Stimulated activated CD8-positive, alpha-beta memory T cell treated with anti-CD3 and anti-CD28 coated beads, Interleukin-7, amount 100 ng/mL, for 4 hours (primary cell): ENCODE results near the gene SPECC1L.
"Not testable (repeated sequence)": the region's sequence is repeated elsewhere in the genome, so short reads cannot be mapped to it uniquely, and the experiment has no call there.

Source experiments
- DNase-seq, 2 donors: peaks; one replicate each; pipeline ENCODE4 v3.0.0-alpha.2; 2020; ENCODE audit warnings: low read depth in 2 of 2

The SPECC1L gene

GRCh38 chr22:24245584-24246561, 24.8 kb upstream of the SPECC1L start:
- DNase-seq = not testable (repeated sequence)

GRCh38 chr22:24247011-24247507, 23.6 kb upstream of the SPECC1L start:
- no peak for DNase-seq

- no peak for DNase-seq
These were observed 22.9 kb upstream of the SPECC1L start for GRCh38 chr22:24247564-24248344.

GRCh38 chr22:24248611-24249010, 22.0 kb upstream of the SPECC1L start:
- DNase-seq = not testable (repeated sequence)

- DNase-seq = not testable (repeated sequence)
These were observed 21.2 kb upstream of the SPECC1L start for GRCh38 chr22:24249413-24249812.

GRCh38 chr22:24251286-24251685, 19.3 kb upstream of the SPECC1L start:
- DNase-seq = not testable (repeated sequence)

GRCh38 chr22:24253126-24253525, 17.5 kb upstream of the SPECC1L start:
- not testable (repeated sequence) for DNase-seq

GRCh38 chr22:24256136-24256535, 14.5 kb upstream of the SPECC1L start:
- DNase-seq = not testable (repeated sequence)

GRCh38 chr22:24256736-24257135, 13.9 kb upstream of the SPECC1L start:
- DNase-seq = not testable (repeated sequence)

GRCh38 chr22:24259459-24259858, 11.2 kb upstream of the SPECC1L start:
- DNase-seq = peak; percentile 39 to 42

- not testable (repeated sequence) for DNase-seq
These were observed 8.4 kb upstream of the SPECC1L start for GRCh38 chr22:24262185-24262749.

GRCh38 chr22:24263479-24263878, 7.2 kb upstream of the SPECC1L start:
- DNase-seq = not testable (repeated sequence)

GRCh38 chr22:24264329-24264896, 6.2 kb upstream of the SPECC1L start:
- DNase-seq = not testable (repeated sequence)

- no peak for DNase-seq
These were observed 4.9 kb upstream of the SPECC1L start for GRCh38 chr22:24265734-24266133.

- not testable (repeated sequence) for DNase-seq
These were observed 4.1 kb upstream of the SPECC1L start for GRCh38 chr22:24266495-24266894.

GRCh38 chr22:24271386-24271854, 789 bp downstream of the SPECC1L start:
- no peak for DNase-seq

- DNase-seq = not testable (repeated sequence)
These were observed 2.4 kb downstream of the SPECC1L start for GRCh38 chr22:24273031-24273430.

- DNase-seq = not testable (repeated sequence)
These were observed 3.3 kb downstream of the SPECC1L start for GRCh38 chr22:24273906-24274305.

GRCh38 chr22:24274696-24275405, 4.2 kb downstream of the SPECC1L start:
- DNase-seq = not testable (repeated sequence)

GRCh38 chr22:24280363-24280762, 9.7 kb downstream of the SPECC1L start:
- not testable (repeated sequence) for DNase-seq

GRCh38 chr22:24282401-24282800, 11.8 kb downstream of the SPECC1L start:
- no peak for DNase-seq
